HUES6 (cell line): ENCODE measurements around the gene SORBS1.

Experiments
- H3K27ac ChIP-seq: 2 replicates; pipeline ENCODE4 v1.7.0; 2013; ENCODE audit warnings: low read depth, mild to moderate bottlenecking, low read length, inconsistent platforms
- H3K27me3 ChIP-seq: 2 replicates; pipeline ENCODE4 v1.6.1; 2013; ENCODE audit warnings: low read length; ENCODE audit not compliant: control insufficient read depth, insufficient read depth
- H3K36me3 ChIP-seq: 2 replicates; pipeline ENCODE4 v1.6.1; 2013; ENCODE audit warnings: low read length; ENCODE audit not compliant: control insufficient read depth, insufficient read depth
- H3K4me1 ChIP-seq: 2 replicates; pipeline ENCODE4 v1.6.1; 2013; ENCODE audit warnings: low read length; ENCODE audit not compliant: control insufficient read depth, insufficient read depth
- H3K4me3 ChIP-seq: 2 replicates; pipeline ENCODE4 v1.5.1; 2013; ENCODE audit warnings: low read depth, low read length
- H3K9ac ChIP-seq: one replicate; pipeline ENCODE4 v1.6.1; 2013; ENCODE audit warnings: mild to moderate bottlenecking, low read length
- H3K9me3 ChIP-seq: 2 replicates; pipeline ENCODE4 v1.6.1; 2013; ENCODE audit warnings: low read depth, low read length; ENCODE audit not compliant: control insufficient read depth, insufficient read depth

The SORBS1 gene

GRCh38 chr10:95281206-95281605 lies 280.0 kb downstream of the SORBS1 start:
- H3K36me3 ChIP-seq = peaks cover 6% of the 10 kb centered on the region; the same call in 1 of the 2 replicates
- H3K4me3 ChIP-seq = no peak overlapping the region
- no peak overlapping the region; the same call in 1 of the 2 replicates for H3K27ac ChIP-seq
- peaks cover 40% of the 10 kb centered on the region for H3K4me1 ChIP-seq
- H3K27me3 ChIP-seq = no peaks in the 10 kb centered on the region
- no peaks in the 10 kb centered on the region for H3K9me3 ChIP-seq
- H3K9ac ChIP-seq = no peak overlapping the region

GRCh38 chr10:95280637-95281036 lies 280.5 kb downstream of the SORBS1 start:
- H3K9me3 ChIP-seq = no peaks in the 10 kb centered on the region
- no peak overlapping the region for H3K9ac ChIP-seq
- no peaks in the 10 kb centered on the region for H3K27me3 ChIP-seq
- H3K4me1 ChIP-seq = peaks cover 40% of the 10 kb centered on the region
- no peak overlapping the region for H3K4me3 ChIP-seq
- H3K36me3 ChIP-seq = peaks cover 6% of the 10 kb centered on the region; the same call in 1 of the 2 replicates
- H3K27ac ChIP-seq = no peak overlapping the region

- Histone ChIP-seq H3K4me1 (peaks cover 36% of the 10 kb centered on the region), H3K27me3 (no peaks in the 10 kb centered on the region), H3K36me3 (peaks cover 3% of the 10 kb centered on the region; the same call in 1 of the 2 replicates), H3K4me3 (no peak overlapping the region), H3K9me3 (no peaks in the 10 kb centered on the region), H3K27ac (no peak overlapping the region), H3K9ac (no peak overlapping the region)
These were observed 281.9 kb downstream of the SORBS1 start for GRCh38 chr10:95279042-95279820.

- Histone ChIP-seq H3K9ac (no peak overlapping the region), H3K4me3 (no peak overlapping the region), H3K27ac (no peak overlapping the region), H3K36me3 (peaks cover 3% of the 10 kb centered on the region; the same call in 1 of the 2 replicates), H3K27me3 (no peaks in the 10 kb centered on the region), H3K4me1 (peaks cover 45% of the 10 kb centered on the region), H3K9me3 (no peaks in the 10 kb centered on the region)
These were observed 282.8 kb downstream of the SORBS1 start for GRCh38 chr10:95278061-95278988.

GRCh38 chr10:95277614-95278013 lies 283.6 kb downstream of the SORBS1 start:
- Histone ChIP-seq H3K4me3 (no peak overlapping the region), H3K9ac (no peak overlapping the region), H3K36me3 (peaks cover 3% of the 10 kb centered on the region; the same call in 1 of the 2 replicates), H3K27ac (no peak overlapping the region), H3K9me3 (no peaks in the 10 kb centered on the region), H3K27me3 (no peaks in the 10 kb centered on the region), H3K4me1 (peaks cover 48% of the 10 kb centered on the region)

GRCh38 chr10:95277201-95277570 lies 284.0 kb downstream of the SORBS1 start:
- no peaks in the 10 kb centered on the region for H3K27me3 ChIP-seq
- H3K9ac ChIP-seq = no peak overlapping the region
- H3K4me3 ChIP-seq = no peak overlapping the region
- no peaks in the 10 kb centered on the region for H3K9me3 ChIP-seq
- H3K27ac ChIP-seq = no peak overlapping the region
- peaks cover 3% of the 10 kb centered on the region; the same call in 1 of the 2 replicates for H3K36me3 ChIP-seq
- H3K4me1 ChIP-seq = peaks cover 45% of the 10 kb centered on the region

- H3K4me3 ChIP-seq = no peak overlapping the region
- peaks cover 2% of the 10 kb centered on the region for H3K36me3 ChIP-seq
- H3K4me1 ChIP-seq = peaks cover 39% of the 10 kb centered on the region
- H3K9me3 ChIP-seq = no peaks in the 10 kb centered on the region
- no peaks in the 10 kb centered on the region for H3K27me3 ChIP-seq
- H3K9ac ChIP-seq = no peak overlapping the region
- no peak overlapping the region for H3K27ac ChIP-seq
These were observed 284.6 kb downstream of the SORBS1 start for GRCh38 chr10:95276367-95277200.

GRCh38 chr10:95275726-95276366 lies 285.3 kb downstream of the SORBS1 start:
- Histone ChIP-seq H3K9me3 (no peaks in the 10 kb centered on the region), H3K27ac (no peak overlapping the region), H3K4me3 (no peak overlapping the region), H3K27me3 (no peaks in the 10 kb centered on the region), H3K36me3 (peaks cover 5% of the 10 kb centered on the region), H3K4me1 (peaks cover 35% of the 10 kb centered on the region), H3K9ac (no peak overlapping the region)

GRCh38 chr10:95273393-95274312 lies 287.5 kb downstream of the SORBS1 start:
- Histone ChIP-seq H3K9ac (no peak overlapping the region), H3K9me3 (no peaks in the 10 kb centered on the region), H3K4me1 (peaks cover 31% of the 10 kb centered on the region), H3K27me3 (no peaks in the 10 kb centered on the region), H3K27ac (no peak overlapping the region), H3K36me3 (peaks cover 18% of the 10 kb centered on the region), H3K4me3 (no peak overlapping the region)
